H1 (cell line): Measurements from ENCODE around the gene SGPP2. TPM values are rescaled to one million over a fixed set of nuclear protein-coding genes. Genes with fewer than 3 reads are reported as not detected.
A peak's percentile ranks its signal among the peaks of the same experiment; 100 is the strongest.

Experiments
- CEBPB ChIP-seq: IDR thresholded peaks from 2 replicates; pipeline ENCODE4 v1.6.1; 2012; ENCODE audit warnings: low read depth, low read length
- TCF12 ChIP-seq: IDR thresholded peaks from 2 replicates; pipeline ENCODE4 v1.6.1; 2011; ENCODE audit warnings: low read depth, mild to moderate bottlenecking, low read length
- polyA plus RNA-seq, 7 experiments: library from polyadenylated mRNA; depleted of rRNA in 3 of 7; stranded (reverse) in 5 of 7; unstranded in 2 of 7; fragments of >200 nt in 5 of 7; fragments of 200-250 nt in 2 of 7; gene quantifications; 1 replicate in 5 of 7; 2 replicates in 1 of 7; 4 replicates in 1 of 7; pipeline versions ENCODE4 v1.2.1 to v1.2.3, GENCODE V29; 2011 to 2013; ENCODE audit warnings: missing spikeins in 2 of 7, mixed read lengths in 2 of 7
- total RNA-seq: library from RNA; stranded (reverse); fragmentation: NEBNext Ultra II Directional; extraction: Animal tissue kit (Norgen Biotek cat#: 25700); gene quantifications from 2 replicates; pipeline ENCODE4 v1.2.1, GENCODE V29; 2021
- TF ChIP-seq, protein P1 (sequence below): fragments of 300-600 bp; sonication (generic); IDR thresholded peaks from 2 replicates; pipeline ENCODE4 v1.7.1; 2012; ENCODE audit warnings: low read length, moderate library complexity, mild to moderate bottlenecking, inconsistent platforms; ENCODE audit not compliant: insufficient replicate concordance
- TF ChIP-seq, protein P2 (sequence below): IDR thresholded peaks from 2 replicates; pipeline ENCODE4 v1.6.1; 2011; ENCODE audit warnings: low read length, improper control_type of control experiment
- TF ChIP-seq, protein P3 (sequence below), 3 experiments: IDR thresholded peaks; 1 replicate in 2 of 3; 2 replicates in 1 of 3; pipeline versions ENCODE4 v1.5.1 to v1.6.1; 2011; ENCODE audit warnings: low read length in 3 of 3, mild to moderate bottlenecking in 3 of 3, inconsistent platforms in 2 of 3, low read depth in 1 of 3, moderate library complexity in 1 of 3; ENCODE audit not compliant: insufficient read depth in 1 of 3; ENCODE audit errors: control extremely low read depth in 1 of 3
- TF ChIP-seq, protein P4 (sequence below): IDR thresholded peaks from 2 replicates; pipeline ENCODE4 v1.6.1; 2012; ENCODE audit warnings: low read length, inconsistent platforms

SGPP2 gene
- total and polyA plus RNA-seq, 2 of the 8 experiments (the other 6 are each of a cell fraction or from before 2014, with no cell fraction given): 0.29 TPM; not detected in 1

DNA sequence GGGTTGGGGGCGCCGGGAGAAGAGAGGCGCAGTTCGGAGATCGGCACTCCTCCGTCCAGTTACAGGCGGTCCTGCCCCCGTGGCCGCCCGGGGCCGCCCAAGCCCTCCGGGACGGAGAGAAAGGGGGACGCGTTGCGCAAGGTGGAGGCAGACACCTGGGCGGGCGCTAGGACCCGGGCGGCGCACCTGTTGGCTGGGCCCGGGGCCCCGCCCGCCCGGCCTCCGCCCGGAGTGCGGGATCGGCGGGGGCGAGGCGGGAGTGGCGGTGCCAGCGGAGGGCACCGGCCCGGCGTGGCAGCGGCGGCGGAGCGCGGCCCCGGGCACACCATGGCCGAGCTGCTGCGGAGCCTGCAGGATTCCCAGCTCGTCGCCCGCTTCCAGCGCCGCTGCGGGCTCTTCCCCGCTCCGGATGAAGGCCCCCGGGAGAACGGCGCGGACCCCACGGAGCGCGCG is at the start of gene SGPP2 (continued):
- TF ChIP-seq, protein P1, sequence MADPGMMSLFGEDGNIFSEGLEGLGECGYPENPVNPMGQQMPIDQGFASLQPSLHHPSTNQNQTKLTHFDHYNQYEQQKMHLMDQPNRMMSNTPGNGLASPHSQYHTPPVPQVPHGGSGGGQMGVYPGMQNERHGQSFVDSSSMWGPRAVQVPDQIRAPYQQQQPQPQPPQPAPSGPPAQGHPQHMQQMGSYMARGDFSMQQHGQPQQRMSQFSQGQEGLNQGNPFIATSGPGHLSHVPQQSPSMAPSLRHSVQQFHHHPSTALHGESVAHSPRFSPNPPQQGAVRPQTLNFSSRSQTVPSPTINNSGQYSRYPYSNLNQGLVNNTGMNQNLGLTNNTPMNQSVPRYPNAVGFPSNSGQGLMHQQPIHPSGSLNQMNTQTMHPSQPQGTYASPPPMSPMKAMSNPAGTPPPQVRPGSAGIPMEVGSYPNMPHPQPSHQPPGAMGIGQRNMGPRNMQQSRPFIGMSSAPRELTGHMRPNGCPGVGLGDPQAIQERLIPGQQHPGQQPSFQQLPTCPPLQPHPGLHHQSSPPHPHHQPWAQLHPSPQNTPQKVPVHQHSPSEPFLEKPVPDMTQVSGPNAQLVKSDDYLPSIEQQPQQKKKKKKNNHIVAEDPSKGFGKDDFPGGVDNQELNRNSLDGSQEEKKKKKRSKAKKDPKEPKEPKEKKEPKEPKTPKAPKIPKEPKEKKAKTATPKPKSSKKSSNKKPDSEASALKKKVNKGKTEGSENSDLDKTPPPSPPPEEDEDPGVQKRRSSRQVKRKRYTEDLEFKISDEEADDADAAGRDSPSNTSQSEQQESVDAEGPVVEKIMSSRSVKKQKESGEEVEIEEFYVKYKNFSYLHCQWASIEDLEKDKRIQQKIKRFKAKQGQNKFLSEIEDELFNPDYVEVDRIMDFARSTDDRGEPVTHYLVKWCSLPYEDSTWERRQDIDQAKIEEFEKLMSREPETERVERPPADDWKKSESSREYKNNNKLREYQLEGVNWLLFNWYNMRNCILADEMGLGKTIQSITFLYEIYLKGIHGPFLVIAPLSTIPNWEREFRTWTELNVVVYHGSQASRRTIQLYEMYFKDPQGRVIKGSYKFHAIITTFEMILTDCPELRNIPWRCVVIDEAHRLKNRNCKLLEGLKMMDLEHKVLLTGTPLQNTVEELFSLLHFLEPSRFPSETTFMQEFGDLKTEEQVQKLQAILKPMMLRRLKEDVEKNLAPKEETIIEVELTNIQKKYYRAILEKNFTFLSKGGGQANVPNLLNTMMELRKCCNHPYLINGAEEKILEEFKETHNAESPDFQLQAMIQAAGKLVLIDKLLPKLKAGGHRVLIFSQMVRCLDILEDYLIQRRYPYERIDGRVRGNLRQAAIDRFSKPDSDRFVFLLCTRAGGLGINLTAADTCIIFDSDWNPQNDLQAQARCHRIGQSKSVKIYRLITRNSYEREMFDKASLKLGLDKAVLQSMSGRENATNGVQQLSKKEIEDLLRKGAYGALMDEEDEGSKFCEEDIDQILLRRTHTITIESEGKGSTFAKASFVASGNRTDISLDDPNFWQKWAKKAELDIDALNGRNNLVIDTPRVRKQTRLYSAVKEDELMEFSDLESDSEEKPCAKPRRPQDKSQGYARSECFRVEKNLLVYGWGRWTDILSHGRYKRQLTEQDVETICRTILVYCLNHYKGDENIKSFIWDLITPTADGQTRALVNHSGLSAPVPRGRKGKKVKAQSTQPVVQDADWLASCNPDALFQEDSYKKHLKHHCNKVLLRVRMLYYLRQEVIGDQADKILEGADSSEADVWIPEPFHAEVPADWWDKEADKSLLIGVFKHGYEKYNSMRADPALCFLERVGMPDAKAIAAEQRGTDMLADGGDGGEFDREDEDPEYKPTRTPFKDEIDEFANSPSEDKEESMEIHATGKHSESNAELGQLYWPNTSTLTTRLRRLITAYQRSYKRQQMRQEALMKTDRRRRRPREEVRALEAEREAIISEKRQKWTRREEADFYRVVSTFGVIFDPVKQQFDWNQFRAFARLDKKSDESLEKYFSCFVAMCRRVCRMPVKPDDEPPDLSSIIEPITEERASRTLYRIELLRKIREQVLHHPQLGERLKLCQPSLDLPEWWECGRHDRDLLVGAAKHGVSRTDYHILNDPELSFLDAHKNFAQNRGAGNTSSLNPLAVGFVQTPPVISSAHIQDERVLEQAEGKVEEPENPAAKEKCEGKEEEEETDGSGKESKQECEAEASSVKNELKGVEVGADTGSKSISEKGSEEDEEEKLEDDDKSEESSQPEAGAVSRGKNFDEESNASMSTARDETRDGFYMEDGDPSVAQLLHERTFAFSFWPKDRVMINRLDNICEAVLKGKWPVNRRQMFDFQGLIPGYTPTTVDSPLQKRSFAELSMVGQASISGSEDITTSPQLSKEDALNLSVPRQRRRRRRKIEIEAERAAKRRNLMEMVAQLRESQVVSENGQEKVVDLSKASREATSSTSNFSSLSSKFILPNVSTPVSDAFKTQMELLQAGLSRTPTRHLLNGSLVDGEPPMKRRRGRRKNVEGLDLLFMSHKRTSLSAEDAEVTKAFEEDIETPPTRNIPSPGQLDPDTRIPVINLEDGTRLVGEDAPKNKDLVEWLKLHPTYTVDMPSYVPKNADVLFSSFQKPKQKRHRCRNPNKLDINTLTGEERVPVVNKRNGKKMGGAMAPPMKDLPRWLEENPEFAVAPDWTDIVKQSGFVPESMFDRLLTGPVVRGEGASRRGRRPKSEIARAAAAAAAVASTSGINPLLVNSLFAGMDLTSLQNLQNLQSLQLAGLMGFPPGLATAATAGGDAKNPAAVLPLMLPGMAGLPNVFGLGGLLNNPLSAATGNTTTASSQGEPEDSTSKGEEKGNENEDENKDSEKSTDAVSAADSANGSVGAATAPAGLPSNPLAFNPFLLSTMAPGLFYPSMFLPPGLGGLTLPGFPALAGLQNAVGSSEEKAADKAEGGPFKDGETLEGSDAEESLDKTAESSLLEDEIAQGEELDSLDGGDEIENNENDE: no peak
- TF ChIP-seq TCF12: peak; percentile 42; the same call in 1 of the 2 replicates
- TF ChIP-seq, protein P2, sequence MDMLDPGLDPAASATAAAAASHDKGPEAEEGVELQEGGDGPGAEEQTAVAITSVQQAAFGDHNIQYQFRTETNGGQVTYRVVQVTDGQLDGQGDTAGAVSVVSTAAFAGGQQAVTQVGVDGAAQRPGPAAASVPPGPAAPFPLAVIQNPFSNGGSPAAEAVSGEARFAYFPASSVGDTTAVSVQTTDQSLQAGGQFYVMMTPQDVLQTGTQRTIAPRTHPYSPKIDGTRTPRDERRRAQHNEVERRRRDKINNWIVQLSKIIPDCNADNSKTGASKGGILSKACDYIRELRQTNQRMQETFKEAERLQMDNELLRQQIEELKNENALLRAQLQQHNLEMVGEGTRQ: no peak
- TF ChIP-seq, protein P3, sequence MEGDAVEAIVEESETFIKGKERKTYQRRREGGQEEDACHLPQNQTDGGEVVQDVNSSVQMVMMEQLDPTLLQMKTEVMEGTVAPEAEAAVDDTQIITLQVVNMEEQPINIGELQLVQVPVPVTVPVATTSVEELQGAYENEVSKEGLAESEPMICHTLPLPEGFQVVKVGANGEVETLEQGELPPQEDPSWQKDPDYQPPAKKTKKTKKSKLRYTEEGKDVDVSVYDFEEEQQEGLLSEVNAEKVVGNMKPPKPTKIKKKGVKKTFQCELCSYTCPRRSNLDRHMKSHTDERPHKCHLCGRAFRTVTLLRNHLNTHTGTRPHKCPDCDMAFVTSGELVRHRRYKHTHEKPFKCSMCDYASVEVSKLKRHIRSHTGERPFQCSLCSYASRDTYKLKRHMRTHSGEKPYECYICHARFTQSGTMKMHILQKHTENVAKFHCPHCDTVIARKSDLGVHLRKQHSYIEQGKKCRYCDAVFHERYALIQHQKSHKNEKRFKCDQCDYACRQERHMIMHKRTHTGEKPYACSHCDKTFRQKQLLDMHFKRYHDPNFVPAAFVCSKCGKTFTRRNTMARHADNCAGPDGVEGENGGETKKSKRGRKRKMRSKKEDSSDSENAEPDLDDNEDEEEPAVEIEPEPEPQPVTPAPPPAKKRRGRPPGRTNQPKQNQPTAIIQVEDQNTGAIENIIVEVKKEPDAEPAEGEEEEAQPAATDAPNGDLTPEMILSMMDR (IDR thresholded peaks at IDR 0.05; ENCODE audit: control extremely low read depth in 1 of 3, insufficient read depth in 1 of 3, low read depth in 1 of 3, low read length in 3 of 3): no peak
- peak; percentile 97 for TF ChIP-seq CEBPB
- TF ChIP-seq, protein P4, sequence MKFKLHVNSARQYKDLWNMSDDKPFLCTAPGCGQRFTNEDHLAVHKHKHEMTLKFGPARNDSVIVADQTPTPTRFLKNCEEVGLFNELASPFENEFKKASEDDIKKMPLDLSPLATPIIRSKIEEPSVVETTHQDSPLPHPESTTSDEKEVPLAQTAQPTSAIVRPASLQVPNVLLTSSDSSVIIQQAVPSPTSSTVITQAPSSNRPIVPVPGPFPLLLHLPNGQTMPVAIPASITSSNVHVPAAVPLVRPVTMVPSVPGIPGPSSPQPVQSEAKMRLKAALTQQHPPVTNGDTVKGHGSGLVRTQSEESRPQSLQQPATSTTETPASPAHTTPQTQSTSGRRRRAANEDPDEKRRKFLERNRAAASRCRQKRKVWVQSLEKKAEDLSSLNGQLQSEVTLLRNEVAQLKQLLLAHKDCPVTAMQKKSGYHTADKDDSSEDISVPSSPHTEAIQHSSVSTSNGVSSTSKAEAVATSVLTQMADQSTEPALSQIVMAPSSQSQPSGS: no peak
